Measurements from ENCODE around the gene WIPI1. TPM values are rescaled to one million over a fixed set of nuclear protein-coding genes. Genes with fewer than 3 reads are reported as not detected.

The WIPI1 gene
- 14.1 and 15.6 TPM in 2 replicates for total RNA-seq
- long read RNA-seq, transcript WIPI1-201 (13 exons, 1,832 nt): major isoform, 12 of 20 reads
- long read RNA-seq, partial matches to known transcripts: 3 of 20 reads
- long read RNA-seq, other reads (novel, unspliced or antisense): 2 of 20 reads

- Mint-ChIP-seq H3K36me3 (ENCODE audit: low read depth) (no peaks in the 10 kb centered on the region), H3K27ac (ENCODE audit: unreplicated experiment) (peak within 1 kb of the TSS; percentile 98), H3K4me1 (peaks cover 23% of the 10 kb centered on the region), H3K9me3 (no peaks in the 10 kb centered on the region), H3K4me3 (peak within 1 kb of the TSS; percentile 99), H3K27me3 (ENCODE audit: low read depth) (peaks cover 30% of the 10 kb centered on the region)
- TF ChIP-seq CTCF (conservative IDR thresholded peaks at IDR 0.05): no peak
- no peak for DNase-seq (ENCODE audit: low read depth, low spot score)
Measured at GRCh38 chr17:68457168-68457538, at the start of gene WIPI1. Gene WIPI1, minus strand, starts transcription at chr17:68457496. Its CDS starts 75 bp downstream, at chr17:68457421.

GRCh38 chr17:68505951-68506350 lies 48.7 kb upstream of the WIPI1 start:
- Mint-ChIP-seq H3K9me3 (no peaks in the 10 kb centered on the region), H3K27ac (ENCODE audit: unreplicated experiment) (no peak overlapping the region), H3K27me3 (ENCODE audit: low read depth) (peaks cover 10% of the 10 kb centered on the region), H3K36me3 (ENCODE audit: low read depth) (no peaks in the 10 kb centered on the region), H3K4me1 (peaks cover 12% of the 10 kb centered on the region), H3K4me3 (no peak overlapping the region)
- TF ChIP-seq CTCF (conservative IDR thresholded peaks at IDR 0.05): no peak
- no peak for DNase-seq (ENCODE audit: low read depth, low spot score)

- H3K4me3 Mint-ChIP-seq: no peak overlapping the region
Measured at GRCh38 chr17:68501074-68501473, 43.8 kb upstream of the WIPI1 start.

GRCh38 chr17:68499587-68499986 lies 42.3 kb upstream of the WIPI1 start:
- H3K4me3 Mint-ChIP-seq: no peak overlapping the region
- DNase-seq (ENCODE audit: low read depth, low spot score): no peak
- H3K27me3 Mint-ChIP-seq (ENCODE audit: low read depth): peaks cover 10% of the 10 kb centered on the region
- no peak overlapping the region for H3K27ac Mint-ChIP-seq (ENCODE audit: unreplicated experiment)
- no peaks in the 10 kb centered on the region for H3K9me3 Mint-ChIP-seq
- TF ChIP-seq CTCF (conservative IDR thresholded peaks at IDR 0.05): no peak
- H3K36me3 Mint-ChIP-seq (ENCODE audit: low read depth): no peaks in the 10 kb centered on the region
- H3K4me1 Mint-ChIP-seq: no peaks in the 10 kb centered on the region

More at GRCh38 chr17:68501074-68501473, 43.8 kb upstream of the WIPI1 start:
- Mint-ChIP-seq H3K27me3 (ENCODE audit: low read depth) (peaks cover 10% of the 10 kb centered on the region), H3K9me3 (no peaks in the 10 kb centered on the region), H3K4me1 (no peaks in the 10 kb centered on the region), H3K36me3 (ENCODE audit: low read depth) (no peaks in the 10 kb centered on the region), H3K27ac (ENCODE audit: unreplicated experiment) (no peak overlapping the region)
- no peak for DNase-seq (ENCODE audit: low read depth, low spot score)
- no peak for TF ChIP-seq CTCF (conservative IDR thresholded peaks at IDR 0.05)

GRCh38 chr17:68498479-68499326 lies 41.4 kb upstream of the WIPI1 start:
- Mint-ChIP-seq H3K27me3 (ENCODE audit: low read depth) (peaks cover 10% of the 10 kb centered on the region), H3K36me3 (ENCODE audit: low read depth) (no peaks in the 10 kb centered on the region), H3K4me3 (no peak overlapping the region), H3K9me3 (no peaks in the 10 kb centered on the region), H3K4me1 (no peaks in the 10 kb centered on the region), H3K27ac (ENCODE audit: unreplicated experiment) (no peak overlapping the region)
- no peak for TF ChIP-seq CTCF (conservative IDR thresholded peaks at IDR 0.05)
- no peak for DNase-seq (ENCODE audit: low read depth, low spot score)

All from neural crest cell (in vitro differentiated cells).